ENCODE measurements around the gene MLPH. TPM values are rescaled to one million over a fixed set of nuclear protein-coding genes. Genes with fewer than 3 reads are reported as not detected.

MLPH gene
- total and polyA plus RNA-seq, 2 experiments from 2014 or later = 8.1 to 10.8 TPM

DNA sequence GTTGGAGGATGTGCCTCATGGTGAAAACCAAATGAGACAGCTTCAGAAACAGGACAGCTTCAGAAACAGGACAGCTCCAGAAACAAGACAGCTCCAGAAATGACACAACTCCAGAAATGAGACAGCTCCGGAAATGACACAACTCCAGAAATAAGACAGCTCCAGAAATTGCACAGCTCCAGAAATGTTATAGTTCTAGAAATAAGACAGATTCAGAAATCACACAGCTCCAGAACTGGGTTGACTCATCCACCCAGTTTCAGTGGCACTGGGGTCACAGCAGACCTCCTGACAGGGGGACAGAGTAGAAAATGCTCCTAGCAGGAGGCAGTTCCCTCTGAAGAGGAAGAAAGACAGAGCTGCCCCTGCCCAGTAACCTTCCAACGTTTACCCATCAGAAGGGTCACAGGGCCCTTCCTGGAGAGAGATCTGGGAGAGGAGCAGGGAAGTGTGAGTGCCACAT lies 46.2 kb upstream of the MLPH start:
- peak overlapping the region; percentile 66 for H3K4me2 ChIP-seq (ENCODE audit: unreplicated experiment)
- H3K4me1 ChIP-seq (ENCODE audit: insufficient read depth) = peaks cover 25% of the 10 kb centered on the region
- peak overlapping the region; percentile 2; the same call in 1 of the 2 replicates for H2AFZ ChIP-seq
- no peaks in the 10 kb centered on the region for H3K27me3 ChIP-seq (replicated peaks; ENCODE audit: insufficient read depth)
- H3K4me3 ChIP-seq = no peak overlapping the region
- H3K27ac ChIP-seq = peak overlapping the region; percentile 94
- no peaks in the 10 kb centered on the region for H3K79me2 ChIP-seq (ENCODE audit: insufficient read depth)
- H3K9me3 ChIP-seq (ENCODE audit: low read depth) = no peaks in the 10 kb centered on the region
- H3F3A ChIP-seq (ENCODE audit: insufficient read depth) = peaks cover 36% of the 10 kb centered on the region
- peak; percentile 64 for DNase-seq
- no peaks in the 10 kb centered on the region for H4K20me1 ChIP-seq (ENCODE audit: insufficient read depth)
- TF ChIP-seq EZH2 (IDR thresholded peaks at IDR 0.05; ENCODE audit: insufficient read depth, poor library complexity, severe bottlenecking) (no peak), EZH2phosphoT487 (IDR thresholded peaks at IDR 0.05; ENCODE audit: insufficient read depth, low read depth) (no peak)
- no peaks in the 10 kb centered on the region for H3K9me2 ChIP-seq (ENCODE audit: insufficient read depth)
- H3K36me3 ChIP-seq (ENCODE audit: low read depth) = no peaks in the 10 kb centered on the region
- peak overlapping the region; percentile 73 for H3K9ac ChIP-seq
- WGBS, 2 experiments (ENCODE audit: low coverage in 1 of 2, low lambda C conversion rate in 2 of 2, missing lambda C conversion rate in 2 of 2) = 0 to 2% methylated on average over 2 of the region's 2 CpGs
- in situ Hi-C loops (cut with MboI) = no loop called here

DNA sequence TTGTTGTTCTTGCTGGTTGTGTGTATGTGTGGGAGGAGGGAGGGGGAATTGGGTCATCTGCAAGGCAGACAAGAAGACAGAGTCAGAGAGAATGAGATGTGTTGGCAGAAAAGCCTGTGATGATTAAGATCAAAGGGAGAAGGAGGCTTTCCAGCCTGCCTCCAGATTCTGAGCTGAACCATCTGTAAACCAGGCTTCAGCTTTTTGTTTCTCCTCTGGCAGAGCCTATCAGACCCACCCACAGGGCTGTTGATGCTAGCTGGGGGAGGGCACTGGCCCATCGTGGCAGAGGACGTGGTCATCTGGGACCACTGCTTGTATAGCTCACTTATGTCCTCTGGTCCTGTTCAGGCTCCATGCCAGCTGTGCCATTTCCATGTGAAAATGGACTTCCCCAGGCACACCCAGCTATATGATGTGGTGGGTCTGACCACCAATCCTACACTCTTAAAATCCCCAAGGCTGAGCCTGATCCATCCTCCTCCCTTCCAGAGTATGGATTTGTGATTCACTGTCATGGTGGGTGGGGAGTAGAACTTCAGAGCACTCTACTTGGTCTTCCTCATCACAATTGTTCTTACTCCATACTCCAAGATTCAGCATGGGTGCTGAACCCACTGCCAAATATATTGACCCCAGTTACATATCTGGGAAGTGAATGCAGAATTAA lies 45.3 kb upstream of the MLPH start:
- Histone ChIP-seq H3K36me3 (ENCODE audit: low read depth) (no peaks in the 10 kb centered on the region), H3K9me2 (ENCODE audit: insufficient read depth) (no peaks in the 10 kb centered on the region), H3K9me3 (ENCODE audit: low read depth) (no peaks in the 10 kb centered on the region), H3K27ac (peak overlapping the region; percentile 94), H3K4me3 (no peak overlapping the region), H3K9ac (peak overlapping the region; percentile 73), H3K79me2 (ENCODE audit: insufficient read depth) (no peaks in the 10 kb centered on the region), H2AFZ (no peak overlapping the region), H4K20me1 (ENCODE audit: insufficient read depth) (no peaks in the 10 kb centered on the region), H3K27me3 (replicated peaks; ENCODE audit: insufficient read depth) (no peaks in the 10 kb centered on the region), H3K4me2 (ENCODE audit: unreplicated experiment) (peak overlapping the region; percentile 66), H3F3A (ENCODE audit: insufficient read depth) (peaks cover 28% of the 10 kb centered on the region), H3K4me1 (ENCODE audit: insufficient read depth) (peaks cover 19% of the 10 kb centered on the region)
- DNase-seq = peak; percentile 92
- in situ Hi-C loops (cut with MboI) = no loop called here
- TF ChIP-seq EZH2phosphoT487 (IDR thresholded peaks at IDR 0.05; ENCODE audit: insufficient read depth, low read depth) (no peak), EZH2 (IDR thresholded peaks at IDR 0.05; ENCODE audit: insufficient read depth, poor library complexity, severe bottlenecking) (no peak)
- 0% methylated on average over 2 of the region's 2 CpGs for WGBS, 2 experiments (ENCODE audit: low coverage in 1 of 2, low lambda C conversion rate in 2 of 2, missing lambda C conversion rate in 2 of 2)

DNA sequence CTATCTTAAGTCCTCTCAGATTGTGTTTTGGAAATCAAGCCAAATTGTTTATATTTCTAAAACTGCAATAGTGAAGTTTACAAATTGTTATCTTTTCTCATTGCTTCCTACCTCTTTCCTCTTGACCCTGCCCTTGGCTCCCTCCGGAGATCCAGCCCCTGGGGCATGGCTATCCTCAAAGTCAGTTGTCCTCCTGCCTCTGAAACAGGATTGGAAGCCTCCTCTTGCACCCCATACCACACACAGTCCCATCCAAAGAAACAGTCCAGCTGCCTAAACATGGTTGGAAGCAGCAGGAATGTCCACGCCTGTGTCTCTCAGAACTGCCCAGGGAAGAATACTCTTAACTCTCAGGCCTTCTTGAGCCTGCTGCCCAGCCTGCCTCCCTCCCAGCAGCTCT lies 43.0 kb upstream of the MLPH start:
- no peak overlapping the region for H2AFZ ChIP-seq

DNA sequence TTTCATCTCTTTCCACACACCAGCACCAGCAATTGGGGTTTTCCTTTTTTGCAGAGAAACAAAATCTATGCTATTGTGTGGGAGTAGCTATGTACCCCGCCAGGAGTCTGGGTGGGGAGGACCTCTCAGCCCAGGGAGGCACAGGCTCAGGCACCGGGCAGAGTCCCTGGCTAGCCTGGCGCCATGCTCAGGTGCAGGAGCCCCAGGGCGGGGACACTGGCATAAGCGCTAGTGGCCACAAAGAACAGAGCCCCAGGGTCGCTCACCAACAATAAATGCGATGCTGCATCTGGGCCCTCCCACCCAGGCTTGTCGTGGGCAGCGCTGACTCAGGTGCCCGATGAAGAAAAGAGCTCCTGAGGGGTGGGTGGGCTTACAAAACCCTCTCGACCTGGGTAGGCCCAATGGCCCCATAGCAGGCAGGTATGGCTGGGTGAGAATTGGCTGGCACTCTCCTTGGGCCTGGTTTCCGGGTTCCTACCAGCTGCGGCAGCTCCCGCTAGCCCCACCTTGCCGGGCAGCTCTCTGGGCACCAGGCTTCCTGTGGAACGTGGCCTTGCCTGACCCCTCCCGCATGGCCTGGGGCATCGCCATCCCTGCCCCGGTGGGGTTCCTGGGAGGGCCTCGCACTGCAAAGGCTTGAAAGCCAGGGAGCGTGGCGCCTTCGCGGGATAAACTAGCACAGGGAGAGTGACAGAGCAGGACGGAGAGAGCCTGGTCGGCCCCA lies 41.3 kb upstream of the MLPH start:
- H3K36me3 ChIP-seq (ENCODE audit: low read depth) = no peaks in the 10 kb centered on the region
- H3K27ac ChIP-seq = no peak overlapping the region
- TF ChIP-seq EZH2phosphoT487 (IDR thresholded peaks at IDR 0.05; ENCODE audit: insufficient read depth, low read depth) = no peak
- TF ChIP-seq EZH2 (IDR thresholded peaks at IDR 0.05; ENCODE audit: insufficient read depth, poor library complexity, severe bottlenecking) = no peak
- whole genome bisulfite sequencing, 2 experiments (ENCODE audit: low coverage in 1 of 2, low lambda C conversion rate in 2 of 2, missing lambda C conversion rate in 2 of 2) = 92% methylated on average over 23 to 26 of the region's 26 CpGs
- H2AFZ ChIP-seq = no peak overlapping the region
- H3K4me1 ChIP-seq (ENCODE audit: insufficient read depth) = peaks cover 27% of the 10 kb centered on the region
- H3K9me3 ChIP-seq (ENCODE audit: low read depth) = no peaks in the 10 kb centered on the region
- H3K4me2 ChIP-seq (ENCODE audit: unreplicated experiment) = no peak overlapping the region
- H3K9me2 ChIP-seq (ENCODE audit: insufficient read depth) = no peaks in the 10 kb centered on the region
- no peak for DNase-seq
- no peaks in the 10 kb centered on the region for H3K79me2 ChIP-seq (ENCODE audit: insufficient read depth)
- no peaks in the 10 kb centered on the region for H3K27me3 ChIP-seq (replicated peaks; ENCODE audit: insufficient read depth)
- no peaks in the 10 kb centered on the region for H4K20me1 ChIP-seq (ENCODE audit: insufficient read depth)
- H3F3A ChIP-seq (ENCODE audit: insufficient read depth) = peaks cover 26% of the 10 kb centered on the region
- no peak overlapping the region for H3K4me3 ChIP-seq
- no peak overlapping the region for H3K9ac ChIP-seq
- in situ Hi-C loops (cut with MboI) = no loop called here

More for the DNA sequence above, 43.0 kb upstream of the MLPH start:
- WGBS, 2 experiments (ENCODE audit: low coverage in 1 of 2, low lambda C conversion rate in 2 of 2, missing lambda C conversion rate in 2 of 2) = 98 to 100% methylated on average over 2 of the region's 2 CpGs
- no peaks in the 10 kb centered on the region for H3K9me2 ChIP-seq (ENCODE audit: insufficient read depth)
- no peak for DNase-seq
- H3F3A ChIP-seq (ENCODE audit: insufficient read depth) = peaks cover 28% of the 10 kb centered on the region
- no peak overlapping the region for H3K9ac ChIP-seq
- no peaks in the 10 kb centered on the region for H3K79me2 ChIP-seq (ENCODE audit: insufficient read depth)
- no peaks in the 10 kb centered on the region for H3K36me3 ChIP-seq (ENCODE audit: low read depth)
- TF ChIP-seq EZH2phosphoT487 (IDR thresholded peaks at IDR 0.05; ENCODE audit: insufficient read depth, low read depth) = no peak
- no peak for TF ChIP-seq EZH2 (IDR thresholded peaks at IDR 0.05; ENCODE audit: insufficient read depth, poor library complexity, severe bottlenecking)
- H3K4me2 ChIP-seq (ENCODE audit: unreplicated experiment) = no peak overlapping the region
- no peak overlapping the region for H3K4me3 ChIP-seq
- H3K27ac ChIP-seq = no peak overlapping the region
- peaks cover 24% of the 10 kb centered on the region for H3K4me1 ChIP-seq (ENCODE audit: insufficient read depth)
- no peaks in the 10 kb centered on the region for H3K27me3 ChIP-seq (replicated peaks; ENCODE audit: insufficient read depth)
- no peaks in the 10 kb centered on the region for H4K20me1 ChIP-seq (ENCODE audit: insufficient read depth)
- in situ Hi-C loops (cut with MboI) = no loop called here
- no peaks in the 10 kb centered on the region for H3K9me3 ChIP-seq (ENCODE audit: low read depth)

All from GM23248 (cell line).